Testis (tissue), 3 donors: ENCODE data around the gene CENPU. TPM values are rescaled to one million over a fixed set of nuclear protein-coding genes. Genes with fewer than 3 reads are reported as not detected.

Experiments used
- DNase-seq: peaks from one replicate; pipeline ENCODE4 v3.0.0-alpha.2; 2019
- H3K27ac ChIP-seq, 2 donors: fragments of 200-600 bp; sonication (generic); one replicate each; pipeline ENCODE4 v1.5.1; 2019
- H3K27me3 ChIP-seq: fragments of 200-600 bp; sonication (generic); one replicate; pipeline ENCODE4 v1.5.1; 2019
- H3K36me3 ChIP-seq: fragments of 200-600 bp; sonication (generic); one replicate; pipeline ENCODE4 v1.5.1; 2017; ENCODE audit warnings: low read depth; ENCODE audit errors: missing control alignments
- H3K4me1 ChIP-seq: fragments of 200-600 bp; sonication (generic); one replicate; pipeline ENCODE4 v1.5.1; 2019
- H3K4me3 ChIP-seq, 2 donors: fragments of 200-600 bp; sonication (generic); one replicate each; pipeline ENCODE4 v1.5.1; 2017 to 2019
- H3K9me3 ChIP-seq: fragments of 200-600 bp; sonication (generic); one replicate; pipeline ENCODE4 v1.5.1; 2017
- POLR2A ChIP-seq: fragments of 450-650 bp; IDR thresholded peaks from one replicate; pipeline ENCODE4 v1.6.1; 2017; ENCODE audit warnings: antibody characterized with exemption, mild to moderate bottlenecking, moderate library complexity
- WGBS, 2 donors: methylation state at CpG; one replicate each; pipeline ENCODE4 v1.1.5; 2018; 5-methylcytosine and 5-hydroxymethylcytosine counted together
- intact Hi-C: fragments of 100-400 bp; cut with DNase I; formaldehyde crosslinking; loops from one replicate; pipeline ENCODE4 v1.15.1; 2023; ENCODE audit warnings: low total_unique reads
- polyA plus RNA-seq: library from polyadenylated mRNA; stranded (reverse); fragments of 350-450 nt; fragmentation: Illumina TruSeq; extraction: RNeasy Lipid Tissue Mini Kit (QIAGEN cat#74804); gene quantifications from one replicate; pipeline ENCODE4 v1.2.3, GENCODE V29; 2014; ENCODE audit warnings: low read depth, low replicate concordance; ENCODE audit not compliant: insufficient read depth
- total RNA-seq, 2 donors: library from RNA; depleted of rRNA; stranded (reverse); fragments of >200 nt; gene quantifications; one replicate each; pipeline ENCODE4 v1.2.3, GENCODE V29; 2016
- TF ChIP-seq, protein P1 (sequence below), 3 experiments: fragments of 450-650 bp in 2 of 3; fragments of 200-600 bp in 1 of 3; sonication (generic) in 1 of 3; IDR thresholded peaks; one replicate each; pipeline ENCODE4 v1.5.1; 2016 to 2019; ENCODE audit warnings: antibody characterized with exemption in 3 of 3, mild to moderate bottlenecking in 2 of 3, moderate library complexity in 1 of 3

Gene CENPU
- total and polyA plus RNA-seq, 3 donors from 2014 or later: 57.2 to 132 (median 117) TPM

DNA sequence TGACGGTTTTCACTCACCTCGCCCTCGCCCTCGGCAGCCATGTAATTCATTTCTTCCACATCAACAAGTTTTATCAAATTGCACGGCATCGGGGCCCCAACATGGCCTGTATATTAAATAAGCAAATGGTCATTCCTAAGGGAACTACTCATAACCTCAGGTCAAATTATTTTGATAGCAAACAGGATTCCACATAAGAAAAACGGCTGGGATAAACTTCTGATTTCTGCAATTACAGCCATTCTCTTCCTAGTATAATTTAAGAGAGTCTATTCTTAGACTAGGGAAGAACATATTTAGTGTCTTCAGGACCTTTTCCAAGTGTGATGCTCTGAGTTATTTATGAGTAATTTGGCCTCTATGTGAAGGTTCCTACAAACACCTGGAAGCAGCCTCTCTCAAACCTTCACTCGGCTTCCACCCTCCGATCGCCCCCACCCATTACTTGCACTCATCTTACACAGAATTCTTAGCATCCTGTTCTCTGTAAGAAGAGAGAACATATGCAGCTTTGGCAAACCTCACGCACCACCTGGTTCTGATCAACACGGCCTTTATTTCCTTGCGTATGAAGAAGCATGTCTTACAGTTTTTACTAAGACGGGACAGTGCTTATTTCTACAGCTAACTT is 29.4 kb upstream of the CENPU start:
- Histone ChIP-seq H3K9me3 (no peaks in the 10 kb centered on the region), H3K36me3 (no peaks in the 10 kb centered on the region), H3K27ac (no peak overlapping the region), H3K4me3 (no peak overlapping the region), H3K4me1 (peaks cover 2% of the 10 kb centered on the region), H3K27me3 (no peaks in the 10 kb centered on the region)
- DNase-seq: no peak
- TF ChIP-seq POLR2A: no peak
- TF ChIP-seq, protein P1, sequence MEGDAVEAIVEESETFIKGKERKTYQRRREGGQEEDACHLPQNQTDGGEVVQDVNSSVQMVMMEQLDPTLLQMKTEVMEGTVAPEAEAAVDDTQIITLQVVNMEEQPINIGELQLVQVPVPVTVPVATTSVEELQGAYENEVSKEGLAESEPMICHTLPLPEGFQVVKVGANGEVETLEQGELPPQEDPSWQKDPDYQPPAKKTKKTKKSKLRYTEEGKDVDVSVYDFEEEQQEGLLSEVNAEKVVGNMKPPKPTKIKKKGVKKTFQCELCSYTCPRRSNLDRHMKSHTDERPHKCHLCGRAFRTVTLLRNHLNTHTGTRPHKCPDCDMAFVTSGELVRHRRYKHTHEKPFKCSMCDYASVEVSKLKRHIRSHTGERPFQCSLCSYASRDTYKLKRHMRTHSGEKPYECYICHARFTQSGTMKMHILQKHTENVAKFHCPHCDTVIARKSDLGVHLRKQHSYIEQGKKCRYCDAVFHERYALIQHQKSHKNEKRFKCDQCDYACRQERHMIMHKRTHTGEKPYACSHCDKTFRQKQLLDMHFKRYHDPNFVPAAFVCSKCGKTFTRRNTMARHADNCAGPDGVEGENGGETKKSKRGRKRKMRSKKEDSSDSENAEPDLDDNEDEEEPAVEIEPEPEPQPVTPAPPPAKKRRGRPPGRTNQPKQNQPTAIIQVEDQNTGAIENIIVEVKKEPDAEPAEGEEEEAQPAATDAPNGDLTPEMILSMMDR (IDR thresholded peaks at IDR 0.05): no peak
- intact Hi-C loops: no loop called here
- 72 to 78% methylated on average over 14 of the region's 14 CpGs for WGBS, 2 donors

- no peak overlapping the region for H3K27ac ChIP-seq
- TF ChIP-seq, protein P1 (IDR thresholded peaks at IDR 0.05): no peak
- no peak for TF ChIP-seq POLR2A
- H3K9me3 ChIP-seq: no peaks in the 10 kb centered on the region
- no peaks in the 10 kb centered on the region for H3K36me3 ChIP-seq
- H3K4me1 ChIP-seq: peaks cover 6% of the 10 kb centered on the region
- 90 to 93% methylated on average over 5 of the region's 5 CpGs for WGBS, 2 donors
- no peaks in the 10 kb centered on the region for H3K27me3 ChIP-seq
- no peak overlapping the region for H3K4me3 ChIP-seq
- no peak for DNase-seq
- intact Hi-C loops: no loop called here
Measured at GRCh38 chr4:184762100-184762499, 28.2 kb upstream of the CENPU start.

GRCh38 chr4:184760681-184761080 is 26.8 kb upstream of the CENPU start:
- Histone ChIP-seq H3K9me3 (no peaks in the 10 kb centered on the region), H3K4me3 (no peak overlapping the region), H3K36me3 (no peaks in the 10 kb centered on the region), H3K27me3 (no peaks in the 10 kb centered on the region), H3K27ac (no peak overlapping the region), H3K4me1 (peaks cover 9% of the 10 kb centered on the region)
- TF ChIP-seq, protein P1 (IDR thresholded peaks at IDR 0.05): no peak
- TF ChIP-seq POLR2A: no peak
- 90 to 93% methylated on average over 5 of the region's 5 CpGs for WGBS, 2 donors
- intact Hi-C loops: no loop called here
- no peak for DNase-seq

GRCh38 chr4:184757810-184758209 is 23.9 kb upstream of the CENPU start:
- 32 to 40% methylated on average over 2 of the region's 2 CpGs for WGBS, 2 donors
- peaks cover 13% of the 10 kb centered on the region for H3K4me1 ChIP-seq
- H3K27me3 ChIP-seq: no peaks in the 10 kb centered on the region
- no peak overlapping the region for H3K4me3 ChIP-seq
- DNase-seq: no peak
- TF ChIP-seq, protein P1 (IDR thresholded peaks at IDR 0.05): no peak
- TF ChIP-seq POLR2A: no peak
- intact Hi-C loops: no loop called here
- no peaks in the 10 kb centered on the region for H3K36me3 ChIP-seq
- H3K9me3 ChIP-seq: no peaks in the 10 kb centered on the region
- H3K27ac ChIP-seq: peak overlapping the region in 1 of 2 donors; percentile 26

GRCh38 chr4:184756399-184756798 is 22.5 kb upstream of the CENPU start:
- Histone ChIP-seq H3K4me1 (peaks cover 13% of the 10 kb centered on the region), H3K36me3 (no peaks in the 10 kb centered on the region)

More at GRCh38 chr4:184756399-184756798, 22.5 kb upstream of the CENPU start:
- intact Hi-C loops: no loop called here
- DNase-seq: peak; percentile 41
- Histone ChIP-seq H3K4me3 (no peak overlapping the region), H3K9me3 (no peaks in the 10 kb centered on the region), H3K27me3 (no peaks in the 10 kb centered on the region), H3K27ac (no peak overlapping the region)
- TF ChIP-seq, protein P1 (IDR thresholded peaks at IDR 0.05): no peak
- TF ChIP-seq POLR2A: no peak
- WGBS, 2 donors: 52 to 55% methylated on average over 6 of the region's 6 CpGs
